Measurements from ENCODE around the gene LAMB2. TPM values are rescaled to one million over a fixed set of nuclear protein-coding genes. Genes with fewer than 3 reads are reported as not detected.

The LAMB2 gene
- polyA plus RNA-seq, 1 donor (not counting 4 experiments of a cell fraction or from before 2014, with no cell fraction given) = 108 TPM

- Histone ChIP-seq H3K9me3 (ENCODE audit: control insufficient read depth, low read depth, low read length) (no peaks in the 10 kb centered on the region), H3K4me2 (ENCODE audit: control insufficient read depth, extremely low read depth, insufficient read depth, low read depth, low read length) (no peak overlapping the region), H3K79me2 (ENCODE audit: control insufficient read depth, insufficient read depth, low read length) (peaks cover under 1% of the 10 kb centered on the region), H4K20me1 (ENCODE audit: control insufficient read depth, extremely low read depth, insufficient read depth, low read length) (no peaks in the 10 kb centered on the region), H3K27me3 (ENCODE audit: control insufficient read depth, extremely low read depth, insufficient read depth, low read length) (no peaks in the 10 kb centered on the region), H3K4me3 (ENCODE audit: control insufficient read depth in 2 of 3, extremely low read depth in 1 of 3, insufficient read depth in 2 of 3, low read depth in 1 of 3, low read length in 3 of 3) (no peak overlapping the region), H2AFZ (ENCODE audit: control insufficient read depth, low read length) (no peak overlapping the region), H3K4me1 (ENCODE audit: control insufficient read depth, extremely low read depth, insufficient read depth, low read length) (no peaks in the 10 kb centered on the region), H3K9me1 (ENCODE audit: control insufficient read depth, extremely low read depth, insufficient read depth, low read length) (no peaks in the 10 kb centered on the region), H3K9ac (ENCODE audit: control insufficient read depth, extremely low read depth, insufficient read depth, low read length) (no peak overlapping the region), H3K36me3 (ENCODE audit: control insufficient read depth in 2 of 2, extremely low read depth in 1 of 2, insufficient read depth in 2 of 2, low read length in 2 of 2) (peaks cover 35 to 43% of the 10 kb centered on the region in 2 experiments), H3K27ac (ENCODE audit: control insufficient read depth, insufficient read depth, low read length) (no peak overlapping the region)
- FAIRE-seq = no peak
- no peak for DNase-seq (ENCODE audit: low read depth, low spot score)
- TF ChIP-seq CTCF (optimal IDR thresholded peaks at IDR 0.05 in 1 of 3, IDR thresholded peaks at IDR 0.05 in 1 of 3, conservative IDR thresholded peaks at IDR 0.05 in 1 of 3; ENCODE audit: extremely low read depth in 1 of 3, insufficient read depth in 2 of 3, low read length in 3 of 3) = no peak
- no peak for TF ChIP-seq EZH2 (IDR thresholded peaks at IDR 0.05; ENCODE audit: low read length)
- dilution Hi-C loops (cut with MboI; ENCODE audit: extremely low pct_ligation_motif_present, low sequenced_read_pairs) = no loop called here
Measured at GRCh38 chr3:49124991-49125670, 7.7 kb downstream of the LAMB2 start.

- H3K27ac ChIP-seq (ENCODE audit: control insufficient read depth, insufficient read depth, low read length) = no peak overlapping the region
- H3K27me3 ChIP-seq (ENCODE audit: control insufficient read depth, extremely low read depth, insufficient read depth, low read length) = no peaks in the 10 kb centered on the region
- TF ChIP-seq CTCF (optimal IDR thresholded peaks at IDR 0.05 in 1 of 3, IDR thresholded peaks at IDR 0.05 in 1 of 3, conservative IDR thresholded peaks at IDR 0.05 in 1 of 3; ENCODE audit: extremely low read depth in 1 of 3, insufficient read depth in 2 of 3, low read length in 3 of 3) (no peak), EZH2 (IDR thresholded peaks at IDR 0.05; ENCODE audit: low read length) (no peak)
- peaks cover 9% of the 10 kb centered on the region for H3K79me2 ChIP-seq (ENCODE audit: control insufficient read depth, insufficient read depth, low read length)
- FAIRE-seq (no peak), DNase-seq (ENCODE audit: low read depth, low spot score) (no peak)
- no peaks in the 10 kb centered on the region for H4K20me1 ChIP-seq (ENCODE audit: control insufficient read depth, extremely low read depth, insufficient read depth, low read length)
- no peak overlapping the region for H2AFZ ChIP-seq (ENCODE audit: control insufficient read depth, low read length)
- no peak overlapping the region for H3K9ac ChIP-seq (ENCODE audit: control insufficient read depth, extremely low read depth, insufficient read depth, low read length)
- H3K9me1 ChIP-seq (ENCODE audit: control insufficient read depth, extremely low read depth, insufficient read depth, low read length) = peaks cover 2% of the 10 kb centered on the region
- no peaks in the 10 kb centered on the region for H3K9me3 ChIP-seq (ENCODE audit: control insufficient read depth, low read depth, low read length)
- no peak overlapping the region for H3K4me2 ChIP-seq (ENCODE audit: control insufficient read depth, extremely low read depth, insufficient read depth, low read depth, low read length)
- H3K4me1 ChIP-seq (ENCODE audit: control insufficient read depth, extremely low read depth, insufficient read depth, low read length) = peaks cover 9% of the 10 kb centered on the region
- dilution Hi-C loops (cut with MboI; ENCODE audit: extremely low pct_ligation_motif_present, low sequenced_read_pairs) = no loop called here
- peaks cover 35 to 38% of the 10 kb centered on the region in 2 experiments for H3K36me3 ChIP-seq (ENCODE audit: control insufficient read depth in 2 of 2, extremely low read depth in 1 of 2, insufficient read depth in 2 of 2, low read length in 2 of 2)
- no peak overlapping the region for H3K4me3 ChIP-seq (ENCODE audit: control insufficient read depth in 2 of 3, extremely low read depth in 1 of 3, insufficient read depth in 2 of 3, low read depth in 1 of 3, low read length in 3 of 3)
Measured at GRCh38 chr3:49124203-49124602, 8.6 kb downstream of the LAMB2 start.

Data from keratinocyte (primary cell).